GM21515 (cell line): ENCODE data around the gene UFL1.

Source experiments
- ATAC-seq: cut with Tn5 transposase; IDR thresholded peaks from one replicate; pipeline ENCODE4 v1.9.1; 2021; ENCODE audit not compliant: unreplicated experiment

The UFL1 gene

DNA sequence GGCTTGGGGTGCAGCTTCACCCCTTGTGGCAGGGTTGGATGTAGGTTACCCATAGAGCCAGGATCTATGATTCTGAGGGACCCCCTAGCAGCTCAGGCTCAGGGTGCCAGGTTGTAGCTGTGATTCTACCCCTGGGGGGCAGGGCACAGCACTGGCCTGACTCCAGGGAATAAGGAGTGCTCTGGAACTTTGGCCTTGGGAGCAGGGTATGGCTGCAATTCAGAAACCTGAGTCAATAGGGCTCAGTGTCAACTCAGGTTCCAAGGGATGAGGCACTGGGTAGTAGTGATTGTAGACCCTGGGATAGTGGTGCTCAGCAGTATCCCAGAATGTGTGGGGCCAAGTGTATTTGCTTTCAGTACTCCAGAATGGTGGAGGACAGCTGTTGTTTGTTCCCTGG, 49.9 kb downstream of the UFL1 start:
- no peak for ATAC-seq

DNA sequence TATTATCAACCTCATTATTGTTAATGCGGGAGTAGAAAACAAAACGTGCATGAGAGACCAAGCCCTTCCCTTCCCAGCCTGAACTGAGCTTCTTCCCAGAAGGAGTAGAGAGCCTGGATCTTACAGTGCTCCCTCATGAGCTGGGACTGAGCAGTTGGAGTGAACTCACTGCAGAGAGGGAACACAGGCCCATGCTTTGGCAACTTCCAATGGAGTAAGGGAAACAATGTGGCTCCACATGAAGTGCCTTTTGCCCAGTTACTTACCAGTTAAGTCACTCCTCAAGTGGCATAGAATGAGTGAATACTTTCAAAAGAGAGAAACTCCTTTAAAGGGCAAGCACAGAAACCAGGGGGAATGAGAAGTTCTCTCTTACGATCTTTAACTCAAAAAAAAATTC, 53.8 kb downstream of the UFL1 start:
- ATAC-seq, result no peak

DNA sequence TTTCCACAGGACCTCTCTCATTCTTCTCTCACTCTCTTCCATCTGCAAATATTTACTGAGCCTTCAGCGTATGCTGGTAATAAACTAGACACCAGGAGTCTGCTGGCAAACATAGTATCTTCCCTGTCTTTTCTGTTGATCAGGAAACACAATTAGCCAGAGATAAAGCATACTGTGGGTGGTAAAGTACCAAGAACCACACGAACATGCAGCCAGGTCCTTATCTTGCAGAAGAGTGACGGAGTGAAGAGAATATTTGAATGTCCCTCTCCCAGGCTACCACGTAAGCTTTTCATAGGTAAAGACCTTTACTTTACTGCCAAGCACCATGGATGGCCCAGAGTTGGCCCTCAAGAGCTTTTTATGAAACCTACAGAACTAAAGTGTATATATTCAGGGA, 54.6 kb downstream of the UFL1 start:
- ATAC-seq, result no peak

DNA sequence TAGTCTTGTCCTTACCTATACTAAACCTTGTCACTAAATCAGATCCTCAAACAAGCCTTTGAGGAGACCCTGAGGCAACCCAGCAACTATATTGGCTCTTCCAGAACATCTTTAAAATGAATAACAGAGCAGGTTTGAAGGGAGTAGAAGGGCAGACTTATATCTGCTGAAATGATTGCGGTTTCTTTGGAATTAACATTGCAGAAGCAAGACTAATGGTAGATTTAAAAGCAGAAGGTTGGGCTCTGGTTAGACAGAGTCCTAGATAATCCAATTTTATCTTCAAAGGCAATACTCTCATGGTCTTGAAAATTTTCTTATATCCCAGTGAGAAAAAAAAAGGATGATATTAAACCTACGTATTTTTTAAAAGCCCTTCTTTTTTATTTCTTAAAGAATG, 60.4 kb downstream of the UFL1 start:
- no peak for ATAC-seq

DNA sequence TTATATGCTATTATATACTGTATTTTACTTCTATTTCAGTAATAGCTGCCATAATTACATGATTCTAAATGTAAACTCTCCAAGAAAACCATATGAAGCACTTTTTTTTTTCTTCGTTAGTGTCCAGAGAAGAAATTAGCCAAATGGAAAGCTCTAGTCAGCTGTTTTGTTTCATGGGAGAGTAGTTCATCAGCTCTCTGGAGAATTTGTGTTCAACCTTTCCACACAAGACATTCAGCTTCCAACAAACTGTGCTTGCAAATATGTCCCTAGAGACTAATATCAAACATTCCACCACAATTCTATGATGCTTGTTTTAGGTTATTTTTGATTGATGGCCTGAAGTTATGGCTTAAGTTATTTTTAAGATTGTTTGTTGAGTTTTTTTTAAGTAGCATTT, 60.8 kb downstream of the UFL1 start:
- no peak for ATAC-seq

DNA sequence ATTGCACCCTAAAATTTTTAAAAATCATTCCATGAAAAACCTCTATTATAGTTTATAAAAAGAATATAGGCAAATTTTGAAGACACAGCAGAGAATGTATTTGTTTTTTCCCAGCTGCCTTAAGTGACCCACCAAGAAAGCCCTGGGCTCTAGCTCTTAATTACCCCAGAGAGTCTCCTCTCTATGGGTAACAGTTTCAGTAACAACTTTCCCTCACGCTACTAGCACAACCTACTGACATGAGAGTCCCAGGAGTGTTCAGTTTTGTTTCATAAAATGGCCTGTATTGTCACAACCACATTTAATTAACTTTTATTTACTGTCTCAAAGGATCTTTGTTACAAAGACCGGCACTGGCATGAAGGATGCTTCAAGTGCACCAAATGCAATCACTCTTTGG, 82.8 kb downstream of the UFL1 start:
- ATAC-seq, result no peak
